KOPT-K1 (cell line): ENCODE data around the gene ATP11A.

Source experiments
- H3K27ac ChIP-seq: fragments of 200-600 bp; sonication (generic); 2 replicates; pipeline ENCODE4 v1.5.1; 2016; ENCODE audit warnings: antibody characterized with exemption, mild to moderate bottlenecking, low read depth, low read length; ENCODE audit not compliant: poor library complexity, severe bottlenecking
- H3K36me3 ChIP-seq: fragments of 200-600 bp; sonication (generic); 2 replicates; pipeline ENCODE4 v1.5.1; 2017; ENCODE audit warnings: antibody characterized with exemption, mild to moderate bottlenecking, low read length, moderate library complexity; ENCODE audit not compliant: insufficient read depth
- H3K9me3 ChIP-seq: fragments of 200-600 bp; sonication (generic); 2 replicates; pipeline ENCODE4 v1.5.1; 2017; ENCODE audit warnings: antibody characterized with exemption, low read length, mild to moderate bottlenecking; ENCODE audit not compliant: insufficient read depth, poor library complexity, severe bottlenecking

Gene ATP11A

DNA sequence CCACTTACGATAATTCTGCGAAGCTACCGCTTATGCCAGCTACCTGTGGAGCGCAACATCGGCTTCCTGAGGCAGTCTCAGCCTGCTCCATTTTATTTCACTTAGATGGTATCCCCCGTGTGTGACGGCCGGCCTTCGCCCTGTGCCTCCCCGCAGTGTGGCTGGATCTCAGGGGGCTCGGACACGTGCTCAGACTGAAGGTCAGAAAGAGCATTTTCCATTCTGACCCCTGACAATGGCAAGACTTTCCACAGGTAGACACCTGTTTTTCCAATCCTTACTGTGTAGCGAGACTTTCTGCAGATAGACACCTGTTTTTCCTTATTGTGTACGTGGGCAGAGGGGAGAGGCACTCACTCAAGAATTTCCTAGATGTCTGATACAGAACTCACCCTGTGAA is 52.7 kb downstream of the ATP11A start:
- Histone ChIP-seq H3K36me3 (no peaks in the 10 kb centered on the region), H3K9me3 (no peaks in the 10 kb centered on the region), H3K27ac (no peak overlapping the region)

DNA sequence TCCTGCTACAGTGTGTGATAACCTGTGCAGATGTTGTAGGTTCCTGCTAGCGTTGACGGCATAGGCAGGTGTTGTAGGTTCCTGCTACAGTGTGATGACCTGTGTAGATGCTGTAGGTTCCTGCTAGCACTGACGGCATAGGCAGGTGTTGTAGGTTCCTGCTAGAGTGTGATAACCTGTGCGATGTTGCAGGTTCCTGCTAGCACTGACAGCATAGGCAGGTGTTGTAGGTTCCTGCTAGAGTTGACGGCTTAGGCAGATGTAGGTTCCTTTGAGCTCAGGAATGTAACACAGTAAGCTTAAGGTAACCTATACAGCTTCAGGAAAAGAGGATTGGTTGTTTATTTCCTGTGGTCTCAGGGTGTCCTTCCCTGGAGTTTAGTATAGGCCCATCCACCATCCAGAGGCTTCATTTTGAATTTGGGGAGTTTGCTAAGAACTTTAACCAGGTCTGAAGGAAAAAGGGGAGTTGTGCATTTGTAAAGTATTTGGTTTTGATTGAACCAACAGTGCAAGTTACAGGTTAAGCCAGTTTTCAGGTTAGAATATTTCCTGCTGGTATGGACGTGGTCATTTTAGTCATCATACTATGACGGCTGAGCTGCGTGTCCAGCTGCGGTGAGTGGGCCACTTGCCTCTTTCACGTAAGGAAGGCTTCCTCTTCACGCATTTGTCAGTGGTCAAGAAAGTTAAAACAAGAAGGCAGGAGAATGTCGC is 53.8 kb downstream of the ATP11A start:
- no peak overlapping the region for H3K27ac ChIP-seq
- no peaks in the 10 kb centered on the region for H3K36me3 ChIP-seq
- no peaks in the 10 kb centered on the region for H3K9me3 ChIP-seq

DNA sequence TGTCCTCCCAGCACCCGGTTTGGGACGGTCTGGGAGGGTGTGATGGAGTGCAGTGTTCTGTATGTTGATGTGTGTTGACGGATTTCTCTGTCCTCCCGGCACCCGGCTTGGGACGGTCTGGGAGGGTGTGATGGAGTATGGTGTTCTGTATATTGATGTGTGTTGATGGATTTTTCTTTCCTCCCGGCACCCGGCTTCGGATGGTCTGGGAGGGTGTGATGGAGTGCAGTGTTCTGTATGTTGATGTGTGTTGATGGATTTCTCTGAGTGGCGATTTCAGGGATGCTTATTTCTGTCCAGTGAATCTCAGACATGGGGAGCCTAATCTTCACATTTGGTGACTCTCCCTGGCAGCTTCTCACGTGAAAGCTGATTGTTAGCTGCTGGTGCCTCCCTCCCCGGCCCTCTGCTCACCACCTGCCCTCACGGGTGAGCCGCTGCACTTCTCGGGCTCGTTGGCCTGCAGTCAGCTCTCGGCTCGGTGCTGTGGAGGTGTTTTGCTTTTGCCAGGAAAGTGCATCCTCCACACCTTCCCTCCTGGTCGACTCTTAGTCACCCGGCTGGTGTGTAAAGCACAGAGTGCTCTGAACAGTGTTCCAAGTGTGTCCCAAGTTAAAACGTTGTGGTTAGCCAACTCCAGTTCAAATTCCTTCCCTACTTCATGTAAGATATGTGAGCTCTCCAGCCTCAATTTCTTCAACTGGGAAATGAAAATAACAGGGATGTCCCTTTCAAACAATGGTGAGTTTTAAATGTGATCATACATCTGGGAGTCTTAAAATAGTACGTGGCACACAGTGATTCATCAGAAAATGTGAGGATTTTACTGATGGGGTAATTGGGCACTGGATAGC is 54.6 kb downstream of the ATP11A start:
- no peaks in the 10 kb centered on the region for H3K9me3 ChIP-seq
- H3K36me3 ChIP-seq, result no peaks in the 10 kb centered on the region
- no peak overlapping the region for H3K27ac ChIP-seq

DNA sequence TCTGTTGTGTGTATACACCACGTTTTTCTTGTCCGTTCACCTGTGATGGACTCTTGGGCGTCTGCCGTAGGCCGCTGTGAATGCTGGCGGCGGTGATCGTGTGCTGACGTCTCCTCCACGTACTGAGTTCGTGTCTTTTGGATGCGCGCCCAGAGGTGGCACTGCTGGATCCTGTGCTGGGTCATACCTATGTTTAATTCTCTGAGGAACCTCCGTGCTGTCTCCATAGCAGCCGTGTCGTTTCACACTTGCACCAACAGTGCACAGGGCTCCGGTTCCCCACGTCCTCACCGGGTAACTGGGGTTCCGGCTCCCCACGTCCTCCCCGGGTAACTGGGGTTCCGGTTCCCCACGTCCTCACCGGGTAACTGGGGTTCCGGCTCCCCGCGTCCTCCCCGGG is 56.2 kb downstream of the ATP11A start:
- Histone ChIP-seq H3K9me3 (no peaks in the 10 kb centered on the region), H3K36me3 (no peaks in the 10 kb centered on the region), H3K27ac (no peak overlapping the region)

DNA sequence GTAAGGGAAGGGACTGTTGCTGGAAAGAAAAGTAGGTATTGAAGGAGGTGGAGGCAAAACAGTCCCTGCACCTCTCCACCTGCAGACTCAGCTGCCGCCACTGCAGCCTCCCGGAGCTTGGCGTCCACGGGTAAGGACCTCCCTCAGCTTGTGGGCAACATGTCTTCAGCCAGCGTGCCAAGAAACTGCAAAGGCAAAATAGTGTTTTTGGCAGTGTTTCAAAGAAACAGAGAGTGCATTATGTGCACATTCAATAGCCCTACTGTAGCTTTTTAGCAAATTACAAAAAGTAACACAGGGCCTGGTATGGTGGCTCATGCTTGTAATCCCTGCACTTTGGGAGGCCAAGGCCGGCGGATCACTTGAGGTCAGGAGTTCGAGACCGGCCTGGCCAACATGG is 57.4 kb downstream of the ATP11A start:
- Histone ChIP-seq H3K9me3 (no peaks in the 10 kb centered on the region), H3K27ac (no peak overlapping the region), H3K36me3 (no peaks in the 10 kb centered on the region)

DNA sequence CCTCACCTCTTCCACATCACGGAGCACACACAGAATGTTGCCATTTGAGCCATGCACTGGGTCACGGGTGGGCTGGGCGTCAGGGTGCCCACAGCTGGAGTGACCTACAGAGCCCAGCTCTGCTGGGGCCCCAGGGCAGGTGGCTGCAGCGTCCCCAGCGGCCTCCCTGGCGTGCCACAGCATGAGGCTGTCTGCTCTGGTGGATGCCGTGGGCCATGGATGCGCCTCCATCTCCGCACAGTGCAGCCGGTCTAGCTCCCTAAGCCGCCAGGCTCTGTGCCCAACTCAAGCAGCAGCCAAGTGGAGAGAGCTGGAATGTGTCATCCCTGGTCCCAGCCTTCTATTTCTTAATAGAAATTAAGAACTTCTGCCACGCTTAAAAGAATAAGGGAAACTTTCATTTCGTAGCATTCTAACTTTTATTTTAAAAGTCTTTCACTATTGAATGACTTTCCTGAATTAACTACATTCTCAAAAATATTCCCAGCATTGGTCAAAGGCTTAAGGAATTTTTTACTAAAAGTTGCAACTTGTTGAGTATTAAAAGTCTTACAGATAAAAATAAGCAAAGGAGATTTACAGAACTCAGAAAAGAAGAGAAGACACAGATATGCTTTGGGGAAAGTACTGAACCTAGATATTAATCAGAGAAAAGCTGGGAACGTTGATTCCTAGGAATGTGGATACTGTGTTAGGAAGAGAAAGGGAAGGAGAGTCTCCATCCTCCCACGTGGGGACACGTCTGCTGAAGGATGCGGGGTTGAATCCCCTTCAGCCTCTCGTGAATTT is 59.3 kb downstream of the ATP11A start:
- H3K27ac ChIP-seq, result no peak overlapping the region

DNA sequence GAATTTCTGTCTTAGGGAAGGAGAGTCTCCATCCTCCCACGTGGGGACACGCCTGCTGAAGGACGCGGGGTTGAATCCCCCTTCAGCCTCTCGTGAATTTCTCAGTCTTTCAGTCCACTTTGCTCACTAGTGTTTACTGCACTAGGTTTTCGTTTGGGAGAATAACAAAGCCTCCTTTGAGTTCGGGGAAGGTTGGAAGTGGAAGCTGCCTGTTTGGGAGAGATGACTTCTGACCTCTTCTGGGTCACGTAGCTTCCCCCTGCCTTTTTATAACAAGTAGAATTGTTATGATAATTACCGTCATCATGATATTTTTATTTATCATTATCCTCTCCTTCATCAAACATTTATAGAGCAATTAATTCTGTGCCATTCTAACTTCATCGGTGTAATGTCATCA is 60.7 kb downstream of the ATP11A start:
- Histone ChIP-seq H3K9me3 (no peaks in the 10 kb centered on the region), H3K27ac (no peak overlapping the region), H3K36me3 (no peaks in the 10 kb centered on the region)

More for the DNA sequence above, 59.3 kb downstream of the ATP11A start:
- no peaks in the 10 kb centered on the region for H3K36me3 ChIP-seq
- no peaks in the 10 kb centered on the region for H3K9me3 ChIP-seq

DNA sequence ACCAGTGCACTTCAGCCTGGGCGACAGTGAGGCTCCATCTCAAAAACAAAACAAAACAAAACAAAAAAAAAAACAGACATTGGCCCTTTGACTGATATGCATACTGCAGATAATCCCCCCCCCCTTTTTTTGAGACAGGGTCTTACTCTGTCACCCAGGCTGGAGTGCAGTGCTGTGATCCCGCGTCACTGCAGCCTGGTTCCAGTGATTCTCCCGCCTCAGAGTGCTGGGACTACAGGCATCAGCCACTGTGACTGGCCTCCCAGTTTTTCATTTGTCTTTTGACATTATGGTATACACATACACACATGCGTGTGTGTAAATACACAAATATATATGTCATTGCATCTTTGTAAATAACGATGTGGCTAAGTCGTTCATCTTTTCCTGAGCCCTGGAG is 61.8 kb downstream of the ATP11A start:
- no peaks in the 10 kb centered on the region for H3K9me3 ChIP-seq
- no peak overlapping the region for H3K27ac ChIP-seq
- no peaks in the 10 kb centered on the region for H3K36me3 ChIP-seq

DNA sequence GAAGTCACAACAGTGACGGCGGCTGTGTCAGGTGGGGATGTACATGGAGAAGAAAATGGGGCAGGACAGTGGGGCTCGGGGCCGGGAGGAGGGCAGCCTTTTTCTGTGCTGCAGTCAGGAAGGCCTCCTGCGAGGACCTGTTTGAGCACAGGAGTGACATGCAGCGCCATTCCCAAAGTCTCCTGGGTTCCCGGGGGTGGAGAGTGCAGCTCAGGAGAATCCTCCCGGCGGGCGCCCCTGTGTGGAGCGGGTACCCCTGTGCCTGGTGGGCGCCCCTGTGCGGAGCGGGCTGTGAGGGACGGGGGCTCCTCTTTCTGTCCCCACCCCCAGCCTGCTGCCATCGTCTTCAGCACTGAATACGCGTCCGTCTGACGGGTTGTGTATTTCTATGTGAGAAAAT is 62.4 kb downstream of the ATP11A start:
- Histone ChIP-seq H3K9me3 (no peaks in the 10 kb centered on the region), H3K36me3 (no peaks in the 10 kb centered on the region), H3K27ac (no peak overlapping the region)

DNA sequence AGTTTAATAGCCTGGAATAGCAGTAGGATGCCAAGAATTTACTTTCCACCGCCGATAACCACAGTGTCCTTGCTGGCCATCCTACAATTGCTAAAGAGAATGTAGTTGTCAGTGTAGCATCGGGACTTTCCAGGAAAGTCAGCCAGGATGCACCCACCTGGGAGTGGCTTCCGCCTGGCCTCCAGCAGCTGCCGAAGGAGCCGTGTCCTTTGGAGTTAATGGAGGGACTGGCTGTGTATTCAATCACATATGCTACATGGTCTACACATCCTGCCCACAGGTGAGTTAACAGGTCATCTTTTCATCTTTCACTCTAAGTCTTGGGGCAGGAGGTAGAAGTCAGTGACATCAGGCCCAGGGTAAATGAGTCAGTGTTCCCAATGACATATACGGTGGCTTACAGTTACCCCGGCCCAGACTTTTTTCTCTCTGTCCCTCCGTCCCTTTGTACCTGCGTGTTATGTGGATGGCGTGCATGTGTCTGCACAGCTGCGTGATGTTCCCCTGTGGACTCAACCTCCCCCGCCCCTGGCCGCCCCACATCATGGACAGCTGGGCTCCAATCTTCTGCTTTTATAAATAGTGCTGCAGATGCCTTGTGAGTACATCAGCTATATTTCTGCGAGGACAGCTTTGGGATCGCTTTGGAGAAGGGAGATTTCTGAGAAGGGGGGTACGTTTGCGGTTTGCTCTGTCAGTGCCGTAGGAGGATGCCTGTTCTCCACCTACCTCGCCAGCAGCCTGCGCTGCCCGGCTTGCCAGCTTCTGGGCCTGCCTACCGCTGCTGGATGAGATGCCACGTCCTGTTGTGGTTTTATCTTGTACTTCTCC is 63.1 kb downstream of the ATP11A start:
- Histone ChIP-seq H3K27ac (no peak overlapping the region), H3K9me3 (no peaks in the 10 kb centered on the region), H3K36me3 (no peaks in the 10 kb centered on the region)

DNA sequence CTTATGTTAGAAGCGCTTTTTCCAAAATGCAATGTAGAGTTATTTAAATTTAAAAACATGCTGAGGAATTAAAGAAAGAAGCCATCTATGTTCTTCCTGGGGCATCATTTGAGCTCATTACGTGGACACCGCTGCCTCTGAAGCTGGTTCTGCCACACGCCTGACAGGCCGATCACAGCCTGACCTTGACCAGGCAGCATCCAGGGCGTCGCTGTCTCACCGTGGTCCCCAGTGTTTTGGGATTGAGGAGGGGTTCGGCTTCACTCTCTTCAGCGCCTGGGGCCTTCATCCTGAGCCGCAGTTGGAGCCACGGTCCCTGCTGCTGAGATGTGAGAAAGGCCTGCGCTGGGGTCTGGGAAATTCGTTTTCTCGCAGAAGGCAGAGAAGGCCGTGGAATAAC is 64.0 kb downstream of the ATP11A start:
- Histone ChIP-seq H3K27ac (no peak overlapping the region), H3K36me3 (no peaks in the 10 kb centered on the region), H3K9me3 (peaks cover 3% of the 10 kb centered on the region)

DNA sequence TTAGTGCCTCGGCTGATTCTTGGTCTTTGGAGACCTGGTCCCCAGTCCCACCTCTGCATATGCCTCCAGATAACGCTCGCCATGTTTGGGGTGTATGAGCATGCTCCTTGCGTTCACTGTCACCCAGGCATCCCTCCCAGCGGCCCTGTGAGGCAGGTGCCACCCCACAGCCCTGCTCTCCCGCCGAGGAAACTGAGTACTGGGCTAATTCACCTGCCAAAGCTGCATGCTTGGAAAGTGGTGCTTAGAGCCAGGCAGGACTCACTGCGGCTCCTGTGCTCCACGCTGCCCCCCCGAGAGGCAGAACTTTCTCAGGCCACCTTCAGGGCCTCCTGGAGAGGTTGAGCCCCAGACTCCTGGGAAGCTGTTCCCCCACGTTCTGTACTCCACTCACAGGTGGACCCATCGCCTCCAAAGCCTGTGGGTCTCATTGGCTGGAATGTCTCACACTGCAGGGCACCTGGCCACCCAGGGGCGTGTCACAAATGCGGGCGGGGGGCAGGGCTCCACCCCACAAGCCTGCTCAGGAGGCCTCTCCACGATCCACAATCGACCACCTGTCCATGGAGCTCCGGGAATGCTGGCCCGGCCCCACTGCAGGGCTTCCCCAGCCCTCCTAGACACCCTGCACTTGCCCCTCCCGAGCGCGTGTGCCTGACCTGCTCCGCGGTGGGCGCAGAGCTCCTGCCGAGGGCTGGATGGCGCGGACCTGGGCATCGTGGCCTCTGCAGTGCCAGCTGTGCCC is 64.6 kb downstream of the ATP11A start:
- Histone ChIP-seq H3K36me3 (no peaks in the 10 kb centered on the region), H3K9me3 (peaks cover 9% of the 10 kb centered on the region), H3K27ac (no peak overlapping the region)

DNA sequence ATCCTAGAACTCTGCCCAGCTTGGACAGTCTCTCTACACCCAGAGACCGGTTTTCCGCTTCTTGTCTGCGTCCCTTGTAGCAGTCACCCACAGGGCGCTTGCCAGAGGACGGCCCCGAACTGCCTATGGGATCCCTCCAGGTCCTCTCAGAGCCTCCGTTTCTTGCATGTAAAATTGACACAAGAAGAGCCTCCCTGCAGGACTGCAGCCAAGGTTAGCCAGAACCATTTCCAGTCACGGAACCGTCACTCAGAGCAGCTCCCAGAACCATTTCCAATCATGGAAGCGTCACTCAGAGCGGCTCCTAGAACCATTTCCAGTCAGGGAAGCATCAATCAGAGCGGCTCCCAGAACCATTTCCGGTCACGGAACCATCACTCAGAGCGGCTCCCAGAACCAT is 65.5 kb downstream of the ATP11A start:
- Histone ChIP-seq H3K36me3 (no peaks in the 10 kb centered on the region), H3K9me3 (peaks cover 9% of the 10 kb centered on the region), H3K27ac (no peak overlapping the region)

DNA sequence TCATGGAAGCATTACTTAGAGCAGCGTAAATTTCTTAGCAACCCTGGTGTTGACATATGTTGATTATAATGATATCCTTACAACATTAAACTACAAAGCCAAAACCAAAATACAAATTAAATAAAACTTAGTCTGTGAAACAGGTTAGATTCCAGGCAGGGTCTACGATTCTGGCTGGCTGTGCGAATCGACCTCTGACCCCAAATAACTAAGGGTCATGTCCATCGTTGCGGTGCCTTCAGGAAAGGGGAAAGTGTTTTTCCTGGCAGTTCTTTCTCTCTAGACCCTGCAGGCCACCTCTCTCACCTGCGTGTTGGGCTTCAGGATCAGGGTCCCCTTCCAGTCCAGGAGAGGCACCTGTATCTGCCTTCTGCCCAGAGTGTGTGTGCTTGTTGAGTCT is 66.2 kb downstream of the ATP11A start:
- Histone ChIP-seq H3K27ac (no peak overlapping the region), H3K36me3 (no peaks in the 10 kb centered on the region), H3K9me3 (peaks cover 9% of the 10 kb centered on the region)
